ENCODE measurements around the gene STKLD1. TPM values are rescaled to one million over a fixed set of nuclear protein-coding genes. Genes with fewer than 3 reads are reported as not detected.
"Not testable (repeated sequence)": the region's sequence is repeated elsewhere in the genome, so short reads cannot be mapped to it uniquely, and the experiment has no call there.

STKLD1 gene
- total RNA-seq, 1 donor from 2014 or later = under 0.01 TPM

- H3K36me3 ChIP-seq (ENCODE audit: control insufficient read depth, insufficient read depth, low read length) = no peaks in the 10 kb centered on the region
- no peak overlapping the region for H3K4me3 ChIP-seq (ENCODE audit: low read depth, low read length)
- no peak for TF ChIP-seq CTCF (IDR thresholded peaks at IDR 0.05; ENCODE audit: insufficient read depth, low read length, severe bottlenecking)
- peaks cover 2% of the 10 kb centered on the region for H3K27me3 ChIP-seq (ENCODE audit: control insufficient read depth, insufficient read depth, low read length)
- no peak for FAIRE-seq
- DNase-seq (ENCODE audit: low read depth) = no peak
These were observed 12.9 kb downstream of the STKLD1 start for GRCh38 chr9:133389025-133389557.

- no peak overlapping the region for H3K4me3 ChIP-seq (ENCODE audit: low read depth, low read length)
- no peak for TF ChIP-seq CTCF (IDR thresholded peaks at IDR 0.05; ENCODE audit: insufficient read depth, low read length, severe bottlenecking)
- FAIRE-seq = no peak
These were observed 13.4 kb downstream of the STKLD1 start for GRCh38 chr9:133389562-133389961.

GRCh38 chr9:133390713-133391112, 14.5 kb downstream of the STKLD1 start:
- FAIRE-seq (no peak), DNase-seq (ENCODE audit: low read depth) (no peak)
- no peak for TF ChIP-seq CTCF (IDR thresholded peaks at IDR 0.05; ENCODE audit: insufficient read depth, low read length, severe bottlenecking)
- H3K27me3 ChIP-seq (ENCODE audit: control insufficient read depth, insufficient read depth, low read length) = peaks cover 2% of the 10 kb centered on the region
- H3K36me3 ChIP-seq (ENCODE audit: control insufficient read depth, insufficient read depth, low read length) = no peaks in the 10 kb centered on the region
- no peak overlapping the region for H3K4me3 ChIP-seq (ENCODE audit: low read depth, low read length)

More at GRCh38 chr9:133389562-133389961, 13.4 kb downstream of the STKLD1 start:
- peaks cover 2% of the 10 kb centered on the region for H3K27me3 ChIP-seq (ENCODE audit: control insufficient read depth, insufficient read depth, low read length)
- no peak for DNase-seq (ENCODE audit: low read depth)
- no peaks in the 10 kb centered on the region for H3K36me3 ChIP-seq (ENCODE audit: control insufficient read depth, insufficient read depth, low read length)

GRCh38 chr9:133391449-133391848, 15.3 kb downstream of the STKLD1 start:
- FAIRE-seq; DNase-seq (ENCODE audit: low read depth); H3K27me3 ChIP-seq (ENCODE audit: control insufficient read depth, insufficient read depth, low read length); H3K36me3 ChIP-seq (ENCODE audit: control insufficient read depth, insufficient read depth, low read length); H3K4me3 ChIP-seq (ENCODE audit: low read depth, low read length): not testable (repeated sequence)

- H3K27me3 ChIP-seq (ENCODE audit: control insufficient read depth, insufficient read depth, low read length); H3K36me3 ChIP-seq (ENCODE audit: control insufficient read depth, insufficient read depth, low read length); FAIRE-seq; DNase-seq (ENCODE audit: low read depth); H3K4me3 ChIP-seq (ENCODE audit: low read depth, low read length): not testable (repeated sequence)
These were observed 16.1 kb downstream of the STKLD1 start for GRCh38 chr9:133392308-133392707.

GRCh38 chr9:133393399-133393798, 17.2 kb downstream of the STKLD1 start:
- FAIRE-seq (no peak), DNase-seq (ENCODE audit: low read depth) (no peak)
- Histone ChIP-seq H3K4me3 (ENCODE audit: low read depth, low read length) (no peak overlapping the region), H3K27me3 (ENCODE audit: control insufficient read depth, insufficient read depth, low read length) (peaks cover 2% of the 10 kb centered on the region), H3K36me3 (ENCODE audit: control insufficient read depth, insufficient read depth, low read length) (no peaks in the 10 kb centered on the region)
- TF ChIP-seq CTCF (IDR thresholded peaks at IDR 0.05; ENCODE audit: insufficient read depth, low read length, severe bottlenecking) = no peak

- DNase-seq (ENCODE audit: low read depth) = no peak
- Histone ChIP-seq H3K27me3 (ENCODE audit: control insufficient read depth, insufficient read depth, low read length) (peaks cover 2% of the 10 kb centered on the region), H3K4me3 (ENCODE audit: low read depth, low read length) (no peak overlapping the region), H3K36me3 (ENCODE audit: control insufficient read depth, insufficient read depth, low read length) (no peaks in the 10 kb centered on the region)
- FAIRE-seq = no peak
- peak; percentile 16 for TF ChIP-seq CTCF (IDR thresholded peaks at IDR 0.05; ENCODE audit: insufficient read depth, low read length, severe bottlenecking)
These were observed 18.6 kb downstream of the STKLD1 start for GRCh38 chr9:133394687-133395271.
